ENCODE results near the gene DSCAM. TPM values are rescaled to one million over a fixed set of nuclear protein-coding genes. Genes with fewer than 3 reads are reported as not detected.
A peak's percentile ranks its signal among the peaks of the same experiment; 100 is the strongest.

The DSCAM gene
- total and polyA plus RNA-seq, 2 experiments from 2014 or later: 0.07 TPM; not detected in 1

DNA sequence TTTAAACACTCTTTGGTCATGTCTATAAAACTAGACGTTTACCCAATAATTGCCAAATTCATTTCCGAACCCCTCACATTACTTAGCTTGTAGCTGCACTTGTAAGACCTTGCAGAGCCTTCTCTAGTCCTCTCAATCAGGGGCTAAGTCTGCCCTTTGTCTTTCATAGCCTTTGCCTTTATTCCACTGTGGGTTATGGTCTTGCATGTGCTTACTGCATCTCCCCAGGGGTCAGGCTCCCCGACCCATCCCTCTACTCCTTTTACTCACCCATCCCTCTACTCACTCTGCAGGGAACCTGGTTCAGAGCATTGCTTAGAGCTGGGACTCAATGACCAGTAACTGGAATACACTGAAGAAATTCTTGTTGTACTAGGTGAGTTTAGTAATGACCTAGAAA is 744.3 kb downstream of the DSCAM start:
- H3F3A ChIP-seq (replicated peaks; ENCODE audit: low read depth): no peaks in the 10 kb centered on the region
- no peaks in the 10 kb centered on the region for H3K36me3 ChIP-seq (ENCODE audit: insufficient read depth)
- no peak overlapping the region for H3K27ac Mint-ChIP-seq
- peaks cover 4% of the 10 kb centered on the region for H3K36me3 Mint-ChIP-seq (ENCODE audit: low read depth)
- peak; percentile 81 for ATAC-seq
- no peak overlapping the region for H3K4me3 ChIP-seq
- H3K4me1 Mint-ChIP-seq: peaks cover 4% of the 10 kb centered on the region; the same call in 1 of the 3 replicates
- H3K9me2 ChIP-seq (ENCODE audit: insufficient read depth): no peaks in the 10 kb centered on the region
- H3K4me2 ChIP-seq: no peak overlapping the region
- H3K27me3 ChIP-seq (ENCODE audit: insufficient read depth): no peaks in the 10 kb centered on the region
- peaks cover 57% of the 10 kb centered on the region for H3K9me3 Mint-ChIP-seq
- H3K27me3 Mint-ChIP-seq (ENCODE audit: insufficient read depth, low read depth, poor library complexity): peaks cover 5% of the 10 kb centered on the region
- no peak overlapping the region for H2AFZ ChIP-seq
- H3K79me2 ChIP-seq (replicated peaks; ENCODE audit: insufficient read depth): no peaks in the 10 kb centered on the region
- no peak overlapping the region for H3K27ac ChIP-seq (ENCODE audit: low read depth)
- no peak overlapping the region for H3K4me3 Mint-ChIP-seq
- H3K4me1 ChIP-seq (ENCODE audit: insufficient read depth): no peaks in the 10 kb centered on the region; the same call in 1 of the 2 replicates
- no peaks in the 10 kb centered on the region for H4K20me1 ChIP-seq (replicated peaks; ENCODE audit: insufficient read depth)
- no peak for DNase-seq (ENCODE audit: low spot score)
- TF ChIP-seq, protein P1, sequence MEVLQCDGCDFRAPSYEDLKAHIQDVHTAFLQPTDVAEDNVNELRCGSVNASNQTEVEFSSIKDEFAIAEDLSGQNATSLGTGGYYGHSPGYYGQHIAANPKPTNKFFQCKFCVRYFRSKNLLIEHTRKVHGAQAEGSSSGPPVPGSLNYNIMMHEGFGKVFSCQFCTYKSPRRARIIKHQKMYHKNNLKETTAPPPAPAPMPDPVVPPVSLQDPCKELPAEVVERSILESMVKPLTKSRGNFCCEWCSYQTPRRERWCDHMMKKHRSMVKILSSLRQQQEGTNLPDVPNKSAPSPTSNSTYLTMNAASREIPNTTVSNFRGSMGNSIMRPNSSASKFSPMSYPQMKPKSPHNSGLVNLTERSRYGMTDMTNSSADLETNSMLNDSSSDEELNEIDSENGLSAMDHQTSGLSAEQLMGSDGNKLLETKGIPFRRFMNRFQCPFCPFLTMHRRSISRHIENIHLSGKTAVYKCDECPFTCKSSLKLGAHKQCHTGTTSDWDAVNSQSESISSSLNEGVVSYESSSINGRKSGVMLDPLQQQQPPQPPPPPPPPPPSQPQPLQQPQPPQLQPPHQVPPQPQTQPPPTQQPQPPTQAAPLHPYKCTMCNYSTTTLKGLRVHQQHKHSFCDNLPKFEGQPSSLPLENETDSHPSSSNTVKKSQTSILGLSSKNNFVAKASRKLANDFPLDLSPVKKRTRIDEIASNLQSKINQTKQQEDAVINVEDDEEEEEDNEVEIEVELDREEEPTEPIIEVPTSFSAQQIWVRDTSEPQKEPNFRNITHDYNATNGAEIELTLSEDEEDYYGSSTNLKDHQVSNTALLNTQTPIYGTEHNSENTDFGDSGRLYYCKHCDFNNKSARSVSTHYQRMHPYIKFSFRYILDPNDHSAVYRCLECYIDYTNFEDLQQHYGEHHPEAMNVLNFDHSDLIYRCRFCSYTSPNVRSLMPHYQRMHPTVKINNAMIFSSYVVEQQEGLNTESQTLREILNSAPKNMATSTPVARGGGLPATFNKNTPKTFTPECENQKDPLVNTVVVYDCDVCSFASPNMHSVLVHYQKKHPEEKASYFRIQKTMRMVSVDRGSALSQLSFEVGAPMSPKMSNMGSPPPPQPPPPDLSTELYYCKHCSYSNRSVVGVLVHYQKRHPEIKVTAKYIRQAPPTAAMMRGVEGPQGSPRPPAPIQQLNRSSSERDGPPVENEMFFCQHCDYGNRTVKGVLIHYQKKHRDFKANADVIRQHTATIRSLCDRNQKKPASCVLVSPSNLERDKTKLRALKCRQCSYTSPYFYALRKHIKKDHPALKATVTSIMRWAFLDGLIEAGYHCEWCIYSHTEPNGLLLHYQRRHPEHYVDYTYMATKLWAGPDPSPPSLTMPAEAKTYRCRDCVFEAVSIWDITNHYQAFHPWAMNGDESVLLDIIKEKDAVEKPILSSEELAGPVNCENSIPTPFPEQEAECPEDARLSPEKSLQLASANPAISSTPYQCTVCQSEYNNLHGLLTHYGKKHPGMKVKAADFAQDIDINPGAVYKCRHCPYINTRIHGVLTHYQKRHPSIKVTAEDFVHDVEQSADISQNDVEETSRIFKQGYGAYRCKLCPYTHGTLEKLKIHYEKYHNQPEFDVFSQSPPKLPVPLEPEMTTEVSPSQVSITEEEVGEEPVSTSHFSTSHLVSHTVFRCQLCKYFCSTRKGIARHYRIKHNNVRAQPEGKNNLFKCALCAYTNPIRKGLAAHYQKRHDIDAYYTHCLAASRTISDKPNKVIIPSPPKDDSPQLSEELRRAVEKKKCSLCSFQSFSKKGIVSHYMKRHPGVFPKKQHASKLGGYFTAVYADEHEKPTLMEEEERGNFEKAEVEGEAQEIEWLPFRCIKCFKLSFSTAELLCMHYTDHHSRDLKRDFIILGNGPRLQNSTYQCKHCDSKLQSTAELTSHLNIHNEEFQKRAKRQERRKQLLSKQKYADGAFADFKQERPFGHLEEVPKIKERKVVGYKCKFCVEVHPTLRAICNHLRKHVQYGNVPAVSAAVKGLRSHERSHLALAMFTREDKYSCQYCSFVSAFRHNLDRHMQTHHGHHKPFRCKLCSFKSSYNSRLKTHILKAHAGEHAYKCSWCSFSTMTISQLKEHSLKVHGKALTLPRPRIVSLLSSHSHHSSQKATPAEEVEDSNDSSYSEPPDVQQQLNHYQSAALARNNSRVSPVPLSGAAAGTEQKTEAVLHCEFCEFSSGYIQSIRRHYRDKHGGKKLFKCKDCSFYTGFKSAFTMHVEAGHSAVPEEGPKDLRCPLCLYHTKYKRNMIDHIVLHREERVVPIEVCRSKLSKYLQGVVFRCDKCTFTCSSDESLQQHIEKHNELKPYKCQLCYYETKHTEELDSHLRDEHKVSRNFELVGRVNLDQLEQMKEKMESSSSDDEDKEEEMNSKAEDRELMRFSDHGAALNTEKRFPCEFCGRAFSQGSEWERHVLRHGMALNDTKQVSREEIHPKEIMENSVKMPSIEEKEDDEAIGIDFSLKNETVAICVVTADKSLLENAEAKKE (CRISPR knock-in tag; IDR thresholded peaks at IDR 0.05): no peak
- TF ChIP-seq NANOG (IDR thresholded peaks at IDR 0.05; ENCODE audit: borderline replicate concordance) (no peak), STAT1 (IDR thresholded peaks at IDR 0.05; ENCODE audit: unreplicated experiment) (no peak), EZH2 (IDR thresholded peaks at IDR 0.05; ENCODE audit: low read depth, unreplicated experiment) (no peak), POLR2AphosphoS5 (IDR thresholded peaks at IDR 0.05; ENCODE audit: low read depth) (no peak), CREB1 (CRISPR knock-in tag; IDR thresholded peaks at IDR 0.05; ENCODE audit: low read depth) (no peak), ZNF114 (CRISPR knock-in tag; IDR thresholded peaks at IDR 0.05) (no peak), ZNF331 (CRISPR knock-in tag; IDR thresholded peaks at IDR 0.05; ENCODE audit: low read depth) (no peak)
- TF ChIP-seq, protein P2, sequence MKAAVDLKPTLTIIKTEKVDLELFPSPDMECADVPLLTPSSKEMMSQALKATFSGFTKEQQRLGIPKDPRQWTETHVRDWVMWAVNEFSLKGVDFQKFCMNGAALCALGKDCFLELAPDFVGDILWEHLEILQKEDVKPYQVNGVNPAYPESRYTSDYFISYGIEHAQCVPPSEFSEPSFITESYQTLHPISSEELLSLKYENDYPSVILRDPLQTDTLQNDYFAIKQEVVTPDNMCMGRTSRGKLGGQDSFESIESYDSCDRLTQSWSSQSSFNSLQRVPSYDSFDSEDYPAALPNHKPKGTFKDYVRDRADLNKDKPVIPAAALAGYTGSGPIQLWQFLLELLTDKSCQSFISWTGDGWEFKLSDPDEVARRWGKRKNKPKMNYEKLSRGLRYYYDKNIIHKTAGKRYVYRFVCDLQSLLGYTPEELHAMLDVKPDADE (IDR thresholded peaks at IDR 0.05): no peak
- TF ChIP-seq, protein P3, sequence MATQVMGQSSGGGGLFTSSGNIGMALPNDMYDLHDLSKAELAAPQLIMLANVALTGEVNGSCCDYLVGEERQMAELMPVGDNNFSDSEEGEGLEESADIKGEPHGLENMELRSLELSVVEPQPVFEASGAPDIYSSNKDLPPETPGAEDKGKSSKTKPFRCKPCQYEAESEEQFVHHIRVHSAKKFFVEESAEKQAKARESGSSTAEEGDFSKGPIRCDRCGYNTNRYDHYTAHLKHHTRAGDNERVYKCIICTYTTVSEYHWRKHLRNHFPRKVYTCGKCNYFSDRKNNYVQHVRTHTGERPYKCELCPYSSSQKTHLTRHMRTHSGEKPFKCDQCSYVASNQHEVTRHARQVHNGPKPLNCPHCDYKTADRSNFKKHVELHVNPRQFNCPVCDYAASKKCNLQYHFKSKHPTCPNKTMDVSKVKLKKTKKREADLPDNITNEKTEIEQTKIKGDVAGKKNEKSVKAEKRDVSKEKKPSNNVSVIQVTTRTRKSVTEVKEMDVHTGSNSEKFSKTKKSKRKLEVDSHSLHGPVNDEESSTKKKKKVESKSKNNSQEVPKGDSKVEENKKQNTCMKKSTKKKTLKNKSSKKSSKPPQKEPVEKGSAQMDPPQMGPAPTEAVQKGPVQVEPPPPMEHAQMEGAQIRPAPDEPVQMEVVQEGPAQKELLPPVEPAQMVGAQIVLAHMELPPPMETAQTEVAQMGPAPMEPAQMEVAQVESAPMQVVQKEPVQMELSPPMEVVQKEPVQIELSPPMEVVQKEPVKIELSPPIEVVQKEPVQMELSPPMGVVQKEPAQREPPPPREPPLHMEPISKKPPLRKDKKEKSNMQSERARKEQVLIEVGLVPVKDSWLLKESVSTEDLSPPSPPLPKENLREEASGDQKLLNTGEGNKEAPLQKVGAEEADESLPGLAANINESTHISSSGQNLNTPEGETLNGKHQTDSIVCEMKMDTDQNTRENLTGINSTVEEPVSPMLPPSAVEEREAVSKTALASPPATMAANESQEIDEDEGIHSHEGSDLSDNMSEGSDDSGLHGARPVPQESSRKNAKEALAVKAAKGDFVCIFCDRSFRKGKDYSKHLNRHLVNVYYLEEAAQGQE (IDR thresholded peaks at IDR 0.05; ENCODE audit: unreplicated experiment): no peak

Data from GM23338 (cell line).